BE2C (cell line): ENCODE measurements around the gene DFFB.

ENCODE experiments used
- DNase-seq: peaks from one replicate; pipeline ENCODE4 v3.0.0-alpha.2; 2020
- H3K27me3 ChIP-seq: fragments of 250-450 bp; sonication (Bioruptor Pico); 2 replicates; pipeline ENCODE4 v1.5.1; 2020; ENCODE audit warnings: mild to moderate bottlenecking
- H3K36me3 ChIP-seq: fragments of 250-450 bp; sonication (Bioruptor Pico); 2 replicates; pipeline ENCODE4 v1.5.1; 2020; ENCODE audit warnings: mild to moderate bottlenecking
- H3K4me1 ChIP-seq: fragments of 250-450 bp; sonication (Bioruptor Pico); 2 replicates; pipeline ENCODE4 v1.5.1; 2020
- H3K4me3 ChIP-seq: 2 replicates; pipeline ENCODE4 v1.5.1; 2011; ENCODE audit warnings: low read depth, low read length
- H3K9me3 ChIP-seq: fragments of 250-450 bp; sonication (Bioruptor Pico); 2 replicates; pipeline ENCODE4 v1.5.1; 2020
- TF ChIP-seq, protein P1 (sequence below): IDR thresholded peaks from 2 replicates; pipeline ENCODE4 v1.5.1; 2012; ENCODE audit warnings: mild to moderate bottlenecking, low read depth, low read length

The DFFB gene

DNA sequence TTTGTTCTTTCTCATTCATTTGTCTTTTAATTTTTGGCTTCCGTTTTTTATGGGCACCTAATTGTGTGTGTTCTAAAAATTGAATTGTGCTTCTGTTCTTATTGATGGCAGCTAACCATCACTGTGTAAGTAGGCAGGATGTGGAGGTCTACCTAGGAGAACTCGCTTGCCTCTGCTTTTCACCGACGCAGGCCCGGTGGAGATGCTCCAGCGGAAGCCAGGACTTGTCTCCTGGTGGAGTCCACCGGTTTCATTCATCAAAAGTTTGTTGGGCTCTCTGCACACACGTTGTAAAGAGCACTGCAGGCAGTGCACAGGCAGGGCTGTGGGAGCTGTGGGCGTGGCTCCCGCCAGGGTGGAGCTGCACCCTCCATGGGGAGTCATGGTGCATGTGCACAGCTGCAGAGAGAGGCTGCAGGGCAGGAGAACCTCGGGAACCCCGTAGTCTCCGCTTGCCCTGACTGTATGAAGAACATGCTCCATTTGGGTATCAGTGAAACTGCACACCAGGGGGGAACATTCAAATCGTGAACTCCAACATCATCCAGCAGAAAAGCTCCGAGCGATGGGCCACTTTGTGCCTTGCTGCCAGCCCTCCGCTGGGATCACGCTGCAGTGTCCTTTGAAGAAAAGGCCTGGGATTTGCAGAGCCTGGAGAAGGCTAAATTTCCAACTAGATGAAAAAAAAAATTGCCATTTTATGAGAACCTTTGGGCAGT lies 48.8 kb downstream of the DFFB start:
- Histone ChIP-seq H3K9me3 (no peaks in the 10 kb centered on the region), H3K4me3 (no peak overlapping the region), H3K27me3 (no peaks in the 10 kb centered on the region), H3K4me1 (no peaks in the 10 kb centered on the region), H3K36me3 (no peaks in the 10 kb centered on the region)
- no peak for DNase-seq
- TF ChIP-seq, protein P1, sequence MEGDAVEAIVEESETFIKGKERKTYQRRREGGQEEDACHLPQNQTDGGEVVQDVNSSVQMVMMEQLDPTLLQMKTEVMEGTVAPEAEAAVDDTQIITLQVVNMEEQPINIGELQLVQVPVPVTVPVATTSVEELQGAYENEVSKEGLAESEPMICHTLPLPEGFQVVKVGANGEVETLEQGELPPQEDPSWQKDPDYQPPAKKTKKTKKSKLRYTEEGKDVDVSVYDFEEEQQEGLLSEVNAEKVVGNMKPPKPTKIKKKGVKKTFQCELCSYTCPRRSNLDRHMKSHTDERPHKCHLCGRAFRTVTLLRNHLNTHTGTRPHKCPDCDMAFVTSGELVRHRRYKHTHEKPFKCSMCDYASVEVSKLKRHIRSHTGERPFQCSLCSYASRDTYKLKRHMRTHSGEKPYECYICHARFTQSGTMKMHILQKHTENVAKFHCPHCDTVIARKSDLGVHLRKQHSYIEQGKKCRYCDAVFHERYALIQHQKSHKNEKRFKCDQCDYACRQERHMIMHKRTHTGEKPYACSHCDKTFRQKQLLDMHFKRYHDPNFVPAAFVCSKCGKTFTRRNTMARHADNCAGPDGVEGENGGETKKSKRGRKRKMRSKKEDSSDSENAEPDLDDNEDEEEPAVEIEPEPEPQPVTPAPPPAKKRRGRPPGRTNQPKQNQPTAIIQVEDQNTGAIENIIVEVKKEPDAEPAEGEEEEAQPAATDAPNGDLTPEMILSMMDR: no peak

- Histone ChIP-seq H3K4me1 (no peaks in the 10 kb centered on the region), H3K4me3 (no peak overlapping the region), H3K36me3 (no peaks in the 10 kb centered on the region), H3K27me3 (no peaks in the 10 kb centered on the region), H3K9me3 (no peaks in the 10 kb centered on the region)
- DNase-seq: no peak
- TF ChIP-seq, protein P1: no peak
These were observed 49.4 kb downstream of the DFFB start for GRCh38 chr1:3906672-3907020.

- H3K27me3 ChIP-seq: no peaks in the 10 kb centered on the region
- no peak for DNase-seq
- no peak overlapping the region for H3K4me3 ChIP-seq
- no peaks in the 10 kb centered on the region for H3K9me3 ChIP-seq
- H3K4me1 ChIP-seq: no peaks in the 10 kb centered on the region
- no peaks in the 10 kb centered on the region for H3K36me3 ChIP-seq
- TF ChIP-seq, protein P1: peak; percentile 19
These were observed 49.8 kb downstream of the DFFB start for GRCh38 chr1:3907031-3907534.

DNA sequence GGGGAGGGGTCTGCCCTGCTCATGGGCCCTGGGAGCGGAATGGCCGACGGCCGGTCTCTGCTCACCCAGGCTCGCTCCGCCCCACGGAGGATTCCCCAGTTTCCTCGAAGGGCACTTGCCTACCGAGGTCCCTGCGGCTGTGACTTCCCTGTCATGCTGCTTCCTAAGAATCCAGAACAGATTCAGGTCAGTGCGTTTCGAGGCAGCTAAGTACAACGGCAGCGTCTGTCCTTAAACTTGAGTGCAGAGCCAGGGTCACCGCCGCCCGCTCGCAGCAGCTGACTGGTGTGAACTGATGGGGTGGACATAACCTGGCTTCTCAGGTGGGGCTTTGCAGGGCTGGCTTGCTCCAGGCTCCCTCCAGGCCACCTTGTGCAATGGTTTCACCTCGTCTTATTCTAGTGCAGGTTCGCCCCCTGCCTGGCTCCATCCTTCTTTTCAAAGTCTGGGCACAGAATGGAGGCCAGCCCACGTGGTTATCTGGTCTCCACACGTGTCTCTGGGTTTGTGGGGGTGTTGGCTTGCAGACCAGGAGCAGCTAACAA lies 50.4 kb downstream of the DFFB start:
- Histone ChIP-seq H3K9me3 (no peaks in the 10 kb centered on the region), H3K27me3 (no peaks in the 10 kb centered on the region), H3K36me3 (no peaks in the 10 kb centered on the region), H3K4me1 (no peaks in the 10 kb centered on the region), H3K4me3 (no peak overlapping the region)
- no peak for DNase-seq
- TF ChIP-seq, protein P1: no peak

DNA sequence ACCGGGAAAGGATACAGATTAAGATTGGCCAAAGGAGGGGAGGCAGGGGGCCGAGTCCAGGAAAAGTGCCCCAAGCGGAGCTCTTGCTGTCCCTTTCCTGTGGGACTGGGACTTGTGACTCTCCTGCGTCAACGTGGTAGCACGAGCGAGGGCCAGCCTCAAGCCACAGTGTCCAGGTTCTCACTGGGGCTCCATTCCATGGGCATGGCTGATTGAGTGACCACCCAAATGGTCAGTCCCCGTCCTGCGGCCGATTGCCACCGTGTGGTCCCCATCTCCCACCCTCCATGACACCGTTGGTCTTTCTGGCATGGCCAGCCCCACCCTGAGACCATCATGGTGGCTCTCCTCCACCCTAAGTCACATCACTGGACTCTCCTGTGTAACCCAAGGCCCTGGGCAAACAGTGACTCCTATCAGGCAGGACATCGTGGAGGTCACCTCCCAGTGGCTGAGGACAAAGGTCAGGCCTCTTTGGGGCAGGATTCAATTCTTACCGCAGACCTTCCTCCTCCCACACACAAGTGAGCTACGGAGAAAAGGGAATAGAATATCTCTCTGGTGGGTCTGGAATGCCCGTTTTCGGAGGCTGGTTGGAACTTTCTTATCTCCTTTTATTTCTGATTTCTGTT lies 51.7 kb downstream of the DFFB start:
- no peak for DNase-seq
- H3K9me3 ChIP-seq: no peaks in the 10 kb centered on the region
- no peaks in the 10 kb centered on the region for H3K4me1 ChIP-seq
- no peak overlapping the region for H3K4me3 ChIP-seq
- no peaks in the 10 kb centered on the region for H3K27me3 ChIP-seq
- TF ChIP-seq, protein P1: no peak
- no peaks in the 10 kb centered on the region for H3K36me3 ChIP-seq

GRCh38 chr1:3909615-3910014 lies 52.3 kb downstream of the DFFB start:
- H3K9me3 ChIP-seq: no peaks in the 10 kb centered on the region
- H3K4me3 ChIP-seq: no peak overlapping the region
- no peaks in the 10 kb centered on the region for H3K36me3 ChIP-seq
- H3K4me1 ChIP-seq: no peaks in the 10 kb centered on the region
- TF ChIP-seq, protein P1: no peak
- H3K27me3 ChIP-seq: no peaks in the 10 kb centered on the region
- DNase-seq: no peak
